Activated T-cell treated with anti-CD3 and anti-CD28 coated beads, Interleukin-2, amount 50 U/mL, for 48 hours (primary cell): ENCODE measurements around the gene COL6A5.
"Not testable (repeated sequence)": the region's sequence is repeated elsewhere in the genome, so short reads cannot be mapped to it uniquely, and the experiment has no call there.

ENCODE experiments used
- DNase-seq, 2 experiments: peaks; one replicate each; pipeline ENCODE4 v3.0.0-alpha.2; 2020

COL6A5 gene, protein sequence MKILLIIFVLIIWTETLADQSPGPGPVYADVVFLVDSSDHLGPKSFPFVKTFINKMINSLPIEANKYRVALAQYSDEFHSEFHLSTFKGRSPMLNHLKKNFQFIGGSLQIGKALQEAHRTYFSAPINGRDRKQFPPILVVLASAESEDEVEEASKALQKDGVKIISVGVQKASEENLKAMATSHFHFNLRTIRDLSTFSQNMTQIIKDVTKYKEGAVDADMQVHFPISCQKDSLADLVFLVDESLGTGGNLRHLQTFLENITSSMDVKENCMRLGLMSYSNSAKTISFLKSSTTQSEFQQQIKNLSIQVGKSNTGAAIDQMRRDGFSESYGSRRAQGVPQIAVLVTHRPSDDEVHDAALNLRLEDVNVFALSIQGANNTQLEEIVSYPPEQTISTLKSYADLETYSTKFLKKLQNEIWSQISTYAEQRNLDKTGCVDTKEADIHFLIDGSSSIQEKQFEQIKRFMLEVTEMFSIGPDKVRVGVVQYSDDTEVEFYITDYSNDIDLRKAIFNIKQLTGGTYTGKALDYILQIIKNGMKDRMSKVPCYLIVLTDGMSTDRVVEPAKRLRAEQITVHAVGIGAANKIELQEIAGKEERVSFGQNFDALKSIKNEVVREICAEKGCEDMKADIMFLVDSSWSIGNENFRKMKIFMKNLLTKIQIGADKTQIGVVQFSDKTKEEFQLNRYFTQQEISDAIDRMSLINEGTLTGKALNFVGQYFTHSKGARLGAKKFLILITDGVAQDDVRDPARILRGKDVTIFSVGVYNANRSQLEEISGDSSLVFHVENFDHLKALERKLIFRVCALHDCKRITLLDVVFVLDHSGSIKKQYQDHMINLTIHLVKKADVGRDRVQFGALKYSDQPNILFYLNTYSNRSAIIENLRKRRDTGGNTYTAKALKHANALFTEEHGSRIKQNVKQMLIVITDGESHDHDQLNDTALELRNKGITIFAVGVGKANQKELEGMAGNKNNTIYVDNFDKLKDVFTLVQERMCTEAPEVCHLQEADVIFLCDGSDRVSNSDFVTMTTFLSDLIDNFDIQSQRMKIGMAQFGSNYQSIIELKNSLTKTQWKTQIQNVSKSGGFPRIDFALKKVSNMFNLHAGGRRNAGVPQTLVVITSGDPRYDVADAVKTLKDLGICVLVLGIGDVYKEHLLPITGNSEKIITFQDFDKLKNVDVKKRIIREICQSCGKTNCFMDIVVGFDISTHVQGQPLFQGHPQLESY (N-terminal part only)

DNA sequence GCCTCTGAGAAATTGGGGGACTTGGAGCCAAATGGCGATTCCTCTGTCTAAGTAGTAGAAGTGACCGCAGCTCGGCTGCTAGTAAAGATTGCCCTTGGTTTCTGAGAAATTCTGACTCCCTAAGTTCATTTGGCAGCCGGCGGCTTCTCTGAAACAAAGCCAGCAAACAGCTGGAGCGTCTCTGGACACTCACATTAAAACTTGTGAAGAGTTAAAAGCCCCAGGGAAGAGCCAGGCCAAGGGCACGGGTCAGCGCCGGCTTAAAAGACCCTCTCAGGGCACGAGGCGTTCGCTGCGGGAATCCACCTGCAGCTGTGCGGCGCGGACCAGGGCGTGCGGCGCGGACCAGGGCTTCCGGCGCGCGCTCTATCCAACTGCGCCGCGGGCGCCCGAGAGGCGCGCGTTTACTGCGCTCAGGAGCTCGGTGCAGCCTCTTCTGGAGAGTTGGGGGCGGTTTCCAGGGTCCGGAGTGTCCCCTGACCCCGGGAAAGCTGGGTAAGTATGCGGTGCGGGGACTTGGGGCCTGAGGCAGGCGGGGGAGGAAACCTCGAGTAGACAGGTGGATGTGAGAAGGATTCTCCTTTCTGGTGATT lies at the start of gene COL6A5:
TSS of gene COL6A5 (plus strand) at position 186 of the 593 bp plus-strand sequence. CDS start 27,967 bp downstream, outside the sequence.
- DNase-seq: no peak

DNA sequence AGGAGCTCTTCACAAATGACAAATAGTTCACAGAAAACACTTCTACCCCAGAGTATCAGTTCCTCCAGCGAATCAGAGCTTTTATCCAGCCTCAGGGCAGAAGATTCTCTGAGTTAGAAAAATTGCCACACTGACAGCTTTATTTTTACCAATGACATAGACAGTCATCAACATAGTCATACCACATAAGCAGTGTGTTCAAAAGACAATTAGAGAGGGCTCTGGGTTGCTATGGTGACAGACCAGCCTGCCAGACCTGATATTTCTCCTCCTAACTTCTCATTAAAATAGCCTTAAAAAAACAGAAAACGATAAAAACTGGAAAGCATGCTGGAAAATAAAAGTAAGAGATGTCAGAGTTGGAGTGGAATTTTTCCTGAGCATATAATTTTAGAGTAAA lies 45.9 kb upstream of the COL6A5 start:
- DNase-seq: no peak

DNA sequence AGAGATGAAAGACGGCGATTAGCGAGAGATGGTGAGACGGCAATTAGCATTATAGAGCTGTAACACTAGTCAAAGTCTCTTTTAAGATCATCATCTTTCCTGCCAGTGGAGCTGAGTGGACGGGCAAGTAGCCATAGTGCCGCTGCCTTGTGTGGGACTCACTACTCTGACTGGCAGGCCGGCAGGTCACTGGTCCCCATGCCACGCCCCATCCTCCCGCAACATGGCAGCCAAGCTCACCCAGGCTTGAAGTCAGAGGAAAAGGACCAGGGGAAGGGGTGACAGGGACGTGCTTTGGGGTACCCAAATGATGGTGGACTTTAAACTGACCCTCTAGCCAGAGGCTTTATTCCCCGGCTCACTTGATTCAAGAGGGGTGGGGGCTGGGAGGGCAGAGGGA lies 44.6 kb upstream of the COL6A5 start:
- no peak for DNase-seq

DNA sequence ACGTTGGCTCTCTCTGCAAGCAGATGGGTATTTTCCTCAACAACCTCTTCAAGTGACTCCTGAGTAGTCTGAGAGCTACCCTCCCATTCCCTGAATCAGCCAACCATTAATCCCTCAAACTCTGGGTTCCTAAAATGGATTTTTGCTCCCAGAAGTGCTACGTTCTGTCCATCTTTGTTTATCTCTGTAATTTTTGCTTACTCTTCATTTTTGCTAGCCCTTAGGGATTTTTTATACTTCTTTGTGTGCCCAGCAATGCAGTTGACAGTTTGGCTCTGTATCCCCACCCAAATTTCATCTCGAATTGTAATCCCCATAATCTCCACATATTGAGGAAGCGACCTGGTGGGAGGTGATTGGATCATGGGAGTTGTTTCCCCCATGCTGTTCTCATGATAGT lies 35.4 kb upstream of the COL6A5 start:
- DNase-seq: no peak

DNA sequence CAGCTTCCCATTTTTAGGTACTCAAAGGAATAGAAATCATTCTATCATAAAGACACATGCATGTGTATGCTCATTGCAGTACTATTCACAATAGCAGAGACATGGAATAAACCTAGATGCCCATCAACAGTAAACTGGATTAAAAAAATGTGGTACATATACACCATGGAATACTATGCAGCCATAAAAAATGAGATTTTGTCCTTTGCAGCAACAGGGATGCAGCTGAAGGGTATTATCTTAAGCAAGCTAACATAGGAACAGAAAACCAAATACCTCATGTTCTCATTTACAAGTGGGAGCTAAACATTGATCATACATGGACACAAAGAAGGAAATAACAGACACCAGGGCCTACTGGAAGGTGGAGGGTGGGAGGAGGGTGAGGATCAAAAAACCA lies 33.1 kb upstream of the COL6A5 start:
- DNase-seq: no peak

DNA sequence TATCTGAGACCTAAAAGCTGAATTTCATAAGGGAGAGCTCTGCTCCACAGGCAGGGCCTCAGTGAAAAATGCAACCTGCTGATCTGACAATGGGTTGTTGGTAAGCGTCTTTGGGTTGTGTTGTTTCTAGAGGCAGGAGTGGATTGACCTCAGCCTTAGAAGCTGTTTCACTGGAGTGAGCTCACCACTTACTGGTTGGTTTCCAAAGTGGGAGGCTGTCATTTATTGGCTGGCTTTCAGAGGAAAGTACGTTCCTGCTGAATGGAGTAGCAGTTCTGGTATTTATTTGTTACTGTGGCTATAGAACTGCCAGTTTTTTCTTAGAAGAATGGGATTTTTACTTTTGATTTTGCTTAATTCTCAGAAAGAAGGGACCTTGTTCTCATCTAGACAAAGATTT lies 29.3 kb upstream of the COL6A5 start:
- no peak for DNase-seq

DNA sequence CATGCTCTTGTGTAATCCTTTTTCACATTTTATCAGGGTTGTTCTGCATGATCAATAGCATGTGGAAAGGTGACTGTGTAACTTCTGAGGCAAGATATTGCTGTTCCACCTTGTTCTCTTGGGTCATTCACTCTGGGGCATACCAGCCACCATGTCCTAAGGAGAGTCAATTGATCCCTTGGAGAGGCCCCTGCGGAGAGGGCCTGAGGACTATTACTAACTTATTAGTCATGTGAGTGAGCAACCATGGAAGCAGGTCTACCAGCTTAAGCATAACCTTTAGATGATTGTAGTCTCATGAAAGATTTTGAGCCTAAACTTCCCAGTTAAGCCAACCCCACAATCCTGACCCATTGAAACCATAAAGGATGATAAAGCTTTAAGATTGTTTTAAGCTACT lies 22.0 kb upstream of the COL6A5 start:
- DNase-seq: no peak

DNA sequence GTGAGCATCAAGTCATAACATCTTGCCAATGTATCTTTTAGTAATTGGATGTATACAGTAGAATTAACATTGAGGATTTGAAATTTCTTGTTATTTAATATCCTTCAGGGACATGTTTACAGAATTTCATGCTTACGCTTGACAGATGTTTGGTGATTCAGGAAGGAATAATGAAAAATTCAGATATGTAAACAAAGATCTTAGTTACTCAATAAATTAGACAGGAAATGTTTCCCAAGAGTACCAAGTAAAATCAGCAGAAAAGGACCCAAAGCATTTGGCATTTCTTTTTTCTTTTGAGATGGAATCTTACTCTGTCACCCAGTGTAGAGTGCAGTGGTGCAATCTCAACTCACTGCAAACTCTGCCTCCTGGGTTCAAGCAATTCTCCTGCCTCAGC lies 4.7 kb upstream of the COL6A5 start:
- no peak for DNase-seq

DNA sequence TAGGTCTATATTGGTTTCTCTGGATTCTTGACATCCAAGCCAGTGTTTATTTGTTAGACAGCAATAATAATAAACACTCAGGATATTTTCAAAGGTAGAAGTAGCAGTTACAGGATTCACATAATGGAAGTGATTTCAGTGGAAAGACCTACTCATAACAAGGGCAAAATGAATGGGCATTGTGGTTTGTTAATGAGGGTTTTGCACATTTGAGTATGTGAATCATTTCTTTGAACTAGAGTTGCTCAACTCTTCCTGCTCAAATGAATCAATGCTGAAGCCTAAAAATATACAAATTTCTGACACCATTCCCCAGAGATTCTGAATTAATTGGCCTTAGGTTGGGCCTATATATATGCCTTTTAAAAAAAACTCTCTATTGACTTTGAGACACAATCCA lies 4.1 kb upstream of the COL6A5 start:
- DNase-seq: no peak

DNA sequence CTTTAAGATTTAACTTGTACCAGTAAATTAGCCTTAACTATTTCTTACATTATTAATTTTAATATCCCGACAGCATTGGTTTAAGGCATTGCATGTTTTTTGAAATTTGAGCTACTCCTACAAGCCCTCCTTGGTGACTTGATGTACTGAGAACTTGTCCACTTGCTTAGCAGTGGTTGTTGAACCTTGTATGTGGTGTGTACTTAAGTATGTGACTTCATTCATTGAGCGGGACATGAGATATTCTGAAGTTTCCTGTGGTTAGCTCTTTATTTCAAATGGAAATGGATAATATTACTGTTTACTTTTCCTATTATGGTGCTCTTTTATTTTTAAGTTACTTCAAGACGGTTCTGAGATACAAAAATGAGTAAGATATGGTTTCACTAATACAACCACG lies 3.6 kb upstream of the COL6A5 start:
- DNase-seq: no peak

DNA sequence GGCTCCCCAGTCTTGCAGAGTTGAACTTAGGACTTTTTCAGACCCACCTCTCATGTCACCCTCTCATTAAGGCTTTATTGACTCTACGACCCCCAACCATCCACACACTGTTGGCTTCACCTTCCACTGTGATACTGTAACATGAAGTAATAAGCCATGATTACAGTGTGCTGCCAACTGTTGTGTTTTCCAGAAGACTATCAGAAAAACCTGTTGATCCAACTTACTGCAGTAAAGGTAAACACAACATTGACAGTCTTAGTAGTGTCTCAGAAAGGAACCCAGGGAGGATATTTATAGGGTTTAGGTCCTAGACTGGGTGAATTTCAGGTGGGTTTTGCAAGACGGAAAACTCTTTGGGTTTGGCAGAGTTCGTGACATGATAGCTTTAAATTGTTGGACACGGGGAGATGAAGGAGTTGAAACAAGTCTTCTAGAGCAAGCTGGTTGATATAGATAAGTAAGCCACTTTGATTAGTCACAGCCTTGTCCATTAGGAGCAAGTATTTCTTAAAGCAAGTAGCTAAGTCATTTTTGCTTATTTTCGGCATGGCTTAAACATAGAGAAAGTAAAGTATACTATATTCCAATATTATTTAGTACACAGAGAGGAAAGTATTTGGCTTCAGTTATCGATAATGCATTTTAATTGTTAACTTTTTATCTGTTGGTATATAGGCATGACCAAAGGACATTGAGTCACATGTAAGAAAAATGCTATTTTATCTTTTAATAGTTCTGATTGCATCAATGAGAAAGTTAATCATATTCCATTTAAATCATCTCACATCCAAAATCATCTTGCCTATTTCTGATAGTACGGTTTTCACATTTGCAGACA lies 2.4 kb upstream of the COL6A5 start:
- DNase-seq: no peak

DNA sequence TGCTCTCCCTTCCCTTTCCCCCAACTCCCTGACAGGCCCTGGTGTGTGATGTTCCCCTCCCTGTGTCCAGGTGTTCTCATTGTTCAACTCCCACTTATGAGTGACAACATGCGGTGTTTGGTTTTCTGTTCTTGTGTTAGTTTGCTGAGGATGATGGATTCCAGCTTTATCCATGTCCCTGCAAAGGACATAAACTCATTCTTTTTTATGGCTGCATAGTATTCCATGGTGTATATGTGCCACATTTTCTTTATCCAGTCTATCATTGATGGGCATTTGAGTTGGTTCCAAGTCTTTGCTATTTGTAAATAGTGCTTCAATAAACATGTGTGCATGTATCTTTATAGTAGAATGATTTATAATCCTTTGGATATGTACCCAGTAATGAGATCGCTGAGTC lies 2.8 kb downstream of the COL6A5 start:
- not testable (repeated sequence) for DNase-seq

DNA sequence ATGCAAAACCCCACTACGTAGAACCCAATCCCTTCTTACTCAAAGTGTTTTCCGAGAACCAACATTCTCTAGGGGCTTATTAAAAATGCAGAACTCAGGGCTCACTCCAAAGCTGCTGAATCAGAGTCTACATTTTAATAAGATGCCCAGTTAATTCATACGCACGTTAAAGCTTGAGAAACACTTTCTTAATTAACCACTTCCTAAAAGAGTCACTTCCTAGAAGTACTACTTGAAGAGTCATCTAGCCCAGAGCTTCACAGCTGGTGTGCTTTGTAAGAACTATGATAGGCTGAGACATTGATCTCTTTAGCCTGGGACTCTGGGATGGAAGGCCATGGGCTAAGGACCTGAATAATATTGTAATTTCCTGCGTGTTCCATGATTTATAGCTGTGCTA lies 9.0 kb downstream of the COL6A5 start:
- DNase-seq: no peak

DNA sequence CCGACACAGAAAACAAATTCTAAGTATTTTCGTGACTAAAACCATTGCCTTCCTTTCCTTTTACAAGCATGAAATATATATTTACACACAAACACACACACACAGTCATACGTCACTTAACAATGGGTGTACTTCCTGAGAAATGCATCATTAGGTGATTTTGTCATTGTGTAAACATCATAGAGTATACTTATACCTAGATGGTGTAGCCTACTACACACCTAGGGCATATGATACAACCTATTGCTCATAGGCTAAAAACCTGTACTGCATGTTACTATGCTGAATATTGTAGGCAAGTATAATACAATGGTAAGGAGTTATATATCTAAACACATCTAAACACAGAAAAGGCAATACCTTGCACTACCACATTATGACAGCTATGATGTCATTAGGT lies 28.6 kb downstream of the COL6A5 start:
- no peak for DNase-seq

DNA sequence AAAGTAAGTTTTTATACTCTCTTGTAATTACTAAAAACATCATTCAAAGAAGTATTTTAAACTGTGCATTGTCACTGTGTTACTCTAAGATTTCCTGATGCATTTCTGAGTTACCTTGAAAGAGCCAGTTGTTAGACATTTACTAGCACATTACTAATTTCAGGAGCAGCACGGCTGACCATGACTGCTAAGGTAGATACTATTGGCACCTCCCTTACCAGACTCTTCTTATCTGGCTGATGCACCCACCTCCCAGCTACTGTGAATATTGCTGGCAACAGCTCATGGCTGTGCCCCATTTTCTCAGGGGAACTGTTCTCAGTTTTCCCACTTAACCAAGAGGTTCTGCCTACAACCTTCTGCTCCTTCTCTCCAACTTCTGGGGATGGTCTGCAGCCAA lies 29.4 kb downstream of the COL6A5 start:
- no peak for DNase-seq

DNA sequence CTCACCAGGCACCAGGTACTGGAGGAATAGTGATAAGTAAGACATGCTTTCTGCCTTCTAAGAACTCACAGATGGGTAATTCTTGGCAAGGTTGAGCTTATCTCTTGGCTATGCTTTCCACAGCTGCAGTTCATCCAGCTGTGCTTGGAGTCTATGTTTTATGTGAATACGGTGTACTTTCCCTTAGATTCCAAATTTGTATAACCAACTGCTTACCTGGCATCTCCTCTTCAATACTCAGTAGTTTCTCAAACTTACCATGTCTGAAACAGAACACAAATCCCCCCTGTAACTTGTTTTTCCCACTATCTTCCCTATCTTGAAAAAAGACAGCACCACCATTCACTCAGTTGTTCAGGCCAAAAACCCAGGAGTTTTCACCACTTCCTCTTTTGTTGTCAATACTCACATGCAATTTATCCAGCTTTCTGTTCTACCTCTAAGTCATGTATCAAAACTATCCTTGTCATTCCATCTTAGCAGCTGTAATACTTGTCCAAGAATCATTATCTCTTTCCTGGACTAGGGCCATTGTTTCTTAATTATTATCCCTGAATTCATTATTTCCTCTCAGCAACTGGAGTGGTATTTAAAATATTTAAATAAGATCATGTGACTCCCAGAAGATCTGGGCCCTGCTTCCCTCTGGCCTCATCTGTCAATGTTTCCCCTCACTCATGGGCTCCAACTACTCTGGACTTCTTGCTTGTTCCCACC lies 32.6 kb downstream of the COL6A5 start:
- no peak for DNase-seq

DNA sequence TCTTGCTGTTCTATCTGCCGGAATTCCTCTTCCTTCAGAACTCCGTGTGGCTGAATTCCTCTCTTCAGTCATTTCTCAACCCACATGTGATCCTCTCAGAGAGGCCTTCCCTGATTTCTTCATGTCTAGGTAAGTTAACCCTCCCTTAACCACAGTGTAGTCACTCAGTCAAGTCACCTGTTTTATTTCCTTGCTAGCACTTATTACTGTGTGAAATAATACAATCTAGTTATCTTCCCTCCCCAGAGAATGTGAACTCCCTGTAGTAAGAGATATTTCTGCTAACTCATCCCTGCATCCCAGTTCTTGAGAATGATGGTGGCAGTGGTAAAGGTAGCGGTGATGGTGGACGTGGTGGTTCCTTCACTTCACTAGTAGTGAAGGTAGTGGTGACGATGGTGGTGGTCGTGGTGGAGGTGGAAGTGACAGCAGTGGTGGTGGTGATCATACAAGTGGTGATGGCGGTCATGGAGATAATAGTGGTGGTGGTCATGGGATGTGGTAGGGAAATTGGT lies 33.3 kb downstream of the COL6A5 start:
- DNase-seq: no peak

DNA sequence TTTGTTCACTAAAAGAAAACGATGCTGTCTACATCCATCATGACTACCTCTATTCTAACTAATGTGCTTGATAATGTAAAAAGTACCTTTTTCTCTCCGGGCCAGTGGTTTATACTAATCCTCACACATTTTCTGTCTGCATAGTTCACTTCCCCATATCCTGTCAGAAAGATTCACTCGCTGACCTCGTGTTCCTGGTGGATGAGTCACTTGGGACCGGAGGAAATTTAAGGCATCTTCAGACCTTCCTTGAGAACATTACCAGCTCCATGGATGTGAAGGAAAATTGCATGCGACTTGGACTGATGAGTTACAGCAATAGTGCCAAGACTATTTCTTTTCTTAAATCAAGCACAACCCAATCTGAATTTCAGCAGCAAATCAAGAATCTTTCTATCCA lies 33.8 kb downstream of the COL6A5 start:
- DNase-seq: no peak

DNA sequence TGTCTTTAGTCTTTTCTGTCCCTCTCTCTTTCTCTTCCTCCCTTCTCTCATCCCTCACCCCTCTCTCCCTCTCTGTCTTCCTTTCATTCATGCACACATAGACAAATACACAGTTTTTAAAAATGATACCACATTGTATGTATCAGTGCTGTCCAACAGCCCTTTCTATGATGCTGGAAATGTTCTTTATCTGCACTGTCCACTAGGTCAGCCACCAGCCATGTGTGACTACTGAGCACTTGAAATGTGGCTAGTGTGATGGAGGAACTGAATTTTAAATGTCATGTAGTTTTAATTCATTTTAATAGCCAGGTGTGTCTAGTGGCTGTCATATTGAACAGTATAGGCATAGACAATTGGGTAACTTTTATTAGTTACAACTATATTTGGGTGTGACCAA lies 34.9 kb downstream of the COL6A5 start:
- DNase-seq: no peak

DNA sequence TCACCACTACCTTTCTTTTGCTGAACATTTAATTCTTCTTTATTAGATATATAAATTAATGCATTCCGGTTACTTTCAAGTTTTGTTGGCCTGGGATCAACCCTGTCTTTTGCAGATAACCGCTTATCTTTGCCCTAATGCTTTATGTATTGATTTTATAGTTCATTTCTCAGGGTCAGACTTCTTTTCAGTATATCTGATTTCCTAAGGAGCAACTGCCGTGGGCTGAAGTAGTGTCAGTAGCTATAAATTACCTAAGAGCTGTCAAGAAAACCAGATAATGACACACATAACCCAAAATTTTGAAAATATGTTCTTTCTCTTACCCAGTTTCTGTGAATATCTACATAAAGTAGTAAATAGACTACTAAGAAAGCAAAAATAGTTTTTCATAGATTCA lies 38.0 kb downstream of the COL6A5 start:
- no peak for DNase-seq

DNA sequence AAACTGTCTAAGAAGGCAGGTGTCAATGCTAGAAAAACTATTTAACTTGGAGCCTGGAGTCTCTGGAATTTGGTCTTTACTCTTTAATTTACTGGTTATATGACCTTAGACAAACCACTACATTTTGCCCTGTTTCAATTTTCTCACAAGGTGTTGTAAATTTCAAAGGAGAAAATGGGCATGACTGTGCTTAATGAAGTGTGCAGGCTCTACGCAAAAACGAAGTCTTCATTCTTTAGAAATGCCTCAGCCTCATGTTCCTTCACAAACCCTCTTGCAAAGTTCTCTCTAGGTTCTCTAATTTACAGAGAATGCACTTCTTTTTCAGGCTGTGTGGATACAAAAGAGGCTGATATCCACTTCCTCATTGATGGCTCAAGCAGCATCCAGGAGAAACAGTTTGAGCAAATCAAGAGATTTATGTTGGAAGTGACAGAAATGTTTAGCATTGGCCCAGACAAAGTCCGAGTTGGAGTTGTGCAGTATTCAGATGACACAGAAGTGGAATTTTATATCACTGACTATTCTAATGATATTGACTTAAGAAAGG lies 39.1 kb downstream of the COL6A5 start:
- DNase-seq: no peak
